Naive thymus-derived CD4-positive, alpha-beta T cell (primary cell): ENCODE results near the gene COL4A5. TPM values are rescaled to one million over a fixed set of nuclear protein-coding genes. Genes with fewer than 3 reads are reported as not detected.

Source experiments
- ATAC-seq: fragments of 150-1000 bp; cut with Tn5 transposase; 2 replicates; pipeline ENCODE4 v1.10.0; 2021; ENCODE audit warnings: mild to moderate bottlenecking, moderate library complexity
- CTCF ChIA-PET: fragments of 350-600 bp; sonication (Branson Sonifier 250); formaldehyde crosslinking; loops from one replicate; lab custom pipeline; 2021; ENCODE audit warnings: antibody characterized with exemption; lab: Charles Lee
- POLR2A ChIA-PET: fragments of 350-600 bp; sonication (Branson Sonifier 250); formaldehyde crosslinking; loops from one replicate; lab custom pipeline; 2021; ENCODE audit warnings: antibody characterized with exemption, inconsistent platforms; lab: Charles Lee
- DNase-seq, 9 donors: peaks; one replicate each; pipeline versions ENCODE4 v3.0.0 to v3.0.0-alpha.2; 2020 to 2022; ENCODE audit warnings: mixed read lengths in 1 of 9
- H3K27ac ChIP-seq: one replicate; pipeline ENCODE4 v1.7.0; 2013; ENCODE audit warnings: mild to moderate bottlenecking, low read depth, low read length, moderate library complexity
- H3K27me3 ChIP-seq, 2 donors: one replicate each; pipeline ENCODE4 v1.7.0; 2013; ENCODE audit warnings: low read length in 2 of 2, mild to moderate bottlenecking in 2 of 2, moderate library complexity in 2 of 2; ENCODE audit not compliant: control insufficient read depth in 2 of 2, insufficient read depth in 2 of 2
- H3K36me3 ChIP-seq, 3 experiments: 1 replicate in 2 of 3; 2 replicates in 1 of 3; pipeline ENCODE4 v1.7.0; 2013; ENCODE audit warnings: low read length in 3 of 3, mild to moderate bottlenecking in 3 of 3, moderate library complexity in 1 of 3; ENCODE audit not compliant: insufficient read depth in 3 of 3, control insufficient read depth in 2 of 3
- H3K4me1 ChIP-seq, 2 donors: one replicate each; pipeline ENCODE4 v1.7.0; 2013; ENCODE audit warnings: low read length in 2 of 2, mild to moderate bottlenecking in 2 of 2, moderate library complexity in 1 of 2; ENCODE audit not compliant: control insufficient read depth in 2 of 2, insufficient read depth in 2 of 2
- H3K4me3 ChIP-seq: 2 replicates; pipeline ENCODE4 v1.7.0; 2013; ENCODE audit warnings: mild to moderate bottlenecking, low read length
- H3K9me3 ChIP-seq, 3 experiments: 1 replicate in 2 of 3; 2 replicates in 1 of 3; pipeline ENCODE4 v1.7.0; 2013; ENCODE audit warnings: low read length in 3 of 3; ENCODE audit not compliant: control insufficient read depth in 2 of 3
- H3K27ac Mint-ChIP-seq, 9 donors: one replicate each; pipeline ENCODE4 v1.8.0; 2020 to 2022; ENCODE audit warnings: mixed read lengths in 9 of 9, mild to moderate bottlenecking in 8 of 9, moderate library complexity in 5 of 9, inconsistent platforms in 2 of 9
- H3K27me3 Mint-ChIP-seq, 5 donors: one replicate each; pipeline ENCODE4 v1.8.0; 2021 to 2022; ENCODE audit warnings: mixed read lengths in 5 of 5, mild to moderate bottlenecking in 1 of 5
- H3K36me3 Mint-ChIP-seq, 5 donors: one replicate each; pipeline ENCODE4 v1.8.0; 2020 to 2022; ENCODE audit warnings: mixed read lengths in 5 of 5, mild to moderate bottlenecking in 3 of 5, inconsistent platforms in 1 of 5
- H3K4me1 Mint-ChIP-seq, 7 donors: one replicate each; pipeline ENCODE4 v1.8.0; 2020 to 2022; ENCODE audit warnings: mixed read lengths in 7 of 7, mild to moderate bottlenecking in 3 of 7, inconsistent platforms in 1 of 7
- H3K4me3 Mint-ChIP-seq, 10 donors: one replicate each; pipeline ENCODE4 v1.8.0; 2020 to 2022; ENCODE audit warnings: mild to moderate bottlenecking in 10 of 10, mixed read lengths in 10 of 10, moderate library complexity in 6 of 10, inconsistent platforms in 2 of 10
- H3K9me3 Mint-ChIP-seq, 11 donors: one replicate each; pipeline ENCODE4 v1.8.0; 2020 to 2022; ENCODE audit warnings: mixed read lengths in 11 of 11, mild to moderate bottlenecking in 4 of 11, inconsistent platforms in 1 of 11, moderate library complexity in 1 of 11
- intact Hi-C, 2 donors: fragments of 100-400 bp; cut with micrococcal nuclease; formaldehyde crosslinking; loops; one replicate each; pipeline ENCODE4 v1.15.1; 2023
- polyA plus RNA-seq, 2 donors: library from polyadenylated mRNA; unstranded; fragments of 300-500 nt; fragmentation: Illumina TruSeq; gene quantifications; one replicate each; pipeline ENCODE4 v1.2.3, GENCODE V29; 2021
- total RNA-seq, 6 experiments: library from RNA in 5 of 6; stranded (reverse) in 5 of 6; gene quantifications; 1 replicate in 5 of 6; 2 replicates in 1 of 6; pipeline ENCODE4 v1.2.3 and lab custom pipeline; 2021 to 2026

COL4A5 gene
- total and polyA plus RNA-seq, 7 experiments from 2014 or later = not detected

DNA sequence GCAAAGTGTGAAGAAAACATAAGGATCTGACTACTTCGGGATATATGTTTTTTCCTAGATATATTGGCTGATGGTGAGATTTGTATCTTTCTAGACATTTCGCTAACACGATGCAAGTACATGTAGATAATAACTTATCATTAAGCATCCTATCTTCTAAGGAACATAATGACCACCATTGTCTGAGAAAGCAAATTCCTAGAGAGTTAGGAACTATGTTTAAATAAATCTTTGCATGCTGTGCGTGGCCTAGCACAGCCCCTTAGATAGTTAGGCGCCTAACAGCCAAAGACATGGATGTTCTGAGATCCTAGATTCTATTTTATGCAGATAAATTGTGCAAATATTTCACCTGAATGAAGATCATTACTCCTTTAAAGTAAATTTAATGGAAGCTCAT lies 4.4 kb upstream of the COL4A5 start:
- H3K4me1 Mint-ChIP-seq = peaks cover 0 to 13% (median 4%) of the 10 kb centered on the region in 7 donors
- no peak for DNase-seq
- ChIA-PET POLR2A (no interaction called here), CTCF (no interaction called here)
- Histone ChIP-seq H3K4me1 (no peaks in the 10 kb centered on the region), H3K4me3 (no peak overlapping the region), H3K9me3 (no peaks in the 10 kb centered on the region), H3K27me3 (no peaks in the 10 kb centered on the region), H3K36me3 (no peaks in the 10 kb centered on the region), H3K27ac (no peak overlapping the region)
- intact Hi-C loops = no loop called here
- H3K27me3 Mint-ChIP-seq = peaks cover 13 to 28% (median 21%) of the 10 kb centered on the region in 5 donors
- H3K27ac Mint-ChIP-seq = no peak overlapping the region
- H3K4me3 Mint-ChIP-seq = no peak overlapping the region
- no peaks in the 10 kb centered on the region for H3K36me3 Mint-ChIP-seq
- peaks cover 0 to 2% (median 0%) of the 10 kb centered on the region in 11 donors for H3K9me3 Mint-ChIP-seq
- ATAC-seq = no peak

DNA sequence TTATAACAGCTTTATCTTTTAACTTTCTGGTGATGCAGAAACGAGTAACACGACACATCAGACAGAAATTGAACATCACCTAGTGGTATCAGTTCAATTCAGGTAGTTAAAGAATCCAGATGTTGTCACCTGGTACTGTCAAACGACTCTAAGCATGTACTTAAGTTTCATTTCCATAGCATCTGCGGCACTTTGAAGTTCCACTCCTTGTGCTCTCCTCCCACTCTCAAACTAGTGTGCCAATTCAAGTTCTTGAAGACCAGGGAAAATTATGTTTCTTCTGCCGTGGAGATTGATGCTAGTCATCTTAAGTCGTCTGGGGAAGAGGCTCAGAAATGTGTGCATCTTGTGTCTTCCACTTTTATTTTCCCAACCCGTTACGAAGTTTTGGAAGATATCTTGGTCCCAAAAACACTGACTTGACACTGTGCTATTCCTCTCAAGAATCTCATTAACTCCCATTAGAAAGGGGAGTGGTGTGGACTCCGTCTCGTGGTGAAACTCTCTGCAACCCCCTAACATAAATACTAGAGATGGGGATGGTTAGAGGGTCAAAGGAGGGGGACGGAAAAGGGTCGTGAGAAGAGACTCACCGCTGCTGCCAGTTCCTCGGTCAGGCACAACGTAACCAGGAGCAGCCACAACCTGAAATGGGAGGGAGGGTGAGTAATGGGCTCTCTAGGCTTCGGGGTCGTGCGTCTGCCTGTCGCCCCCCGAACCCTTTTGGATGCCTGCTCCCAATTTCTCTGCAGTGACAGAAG lies 2.1 kb upstream of the COL4A5 start:
- Histone ChIP-seq H3K4me3 (no peak overlapping the region), H3K9me3 (no peaks in the 10 kb centered on the region), H3K27ac (no peak overlapping the region), H3K4me1 (no peaks in the 10 kb centered on the region), H3K36me3 (no peaks in the 10 kb centered on the region), H3K27me3 (no peaks in the 10 kb centered on the region)
- Mint-ChIP-seq H3K27ac (no peak overlapping the region), H3K9me3 (peaks cover 0 to 5% (median 0%) of the 10 kb centered on the region in 11 donors), H3K36me3 (no peaks in the 10 kb centered on the region), H3K4me3 (no peak overlapping the region), H3K27me3 (peaks cover 26 to 37% (median 27%) of the 10 kb centered on the region in 5 donors), H3K4me1 (peaks cover 0 to 18% (median 6%) of the 10 kb centered on the region in 7 donors)
- no peak for ATAC-seq
- ChIA-PET CTCF (no interaction called here), POLR2A (no interaction called here)
- DNase-seq = no peak
- intact Hi-C loops = no loop called here

DNA sequence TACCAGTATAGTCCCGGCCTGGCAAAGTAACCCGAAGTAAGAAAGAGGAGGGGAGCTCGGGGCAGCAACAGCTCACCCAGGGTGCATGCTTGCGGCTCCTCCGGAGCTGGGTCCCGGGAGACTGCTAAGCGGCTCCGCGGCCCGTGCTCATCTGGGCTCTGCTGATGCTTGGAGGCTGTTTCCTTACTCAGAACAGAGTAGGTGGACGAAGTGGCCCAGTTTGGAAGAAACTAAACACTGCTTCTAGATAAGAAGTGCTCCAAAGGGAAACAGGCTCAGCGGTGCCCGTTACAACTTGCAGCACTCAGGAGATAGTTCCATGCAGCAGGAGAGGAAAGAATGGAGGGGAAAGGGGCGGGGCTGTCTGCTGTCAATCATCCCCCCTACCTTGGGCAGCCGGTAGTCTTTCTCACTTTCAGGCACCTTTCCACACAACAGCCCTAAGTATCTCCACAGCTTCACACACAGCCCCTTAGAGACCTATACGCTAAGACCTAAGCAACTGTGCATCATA lies 1.5 kb upstream of the COL4A5 start, which contains the start of gene COL4A6:
COL4A6 (minus strand) TSS at position 313 of the 514 bp plus-strand sequence; CDS start at position 87, 226 bp downstream.
- ChIA-PET POLR2A (no interaction called here), CTCF (no interaction called here)
- Histone ChIP-seq H3K4me3 (no peak within 1 kb of the TSS), H3K36me3 (no peaks in the 10 kb centered on the region), H3K9me3 (no peaks in the 10 kb centered on the region), H3K27me3 (no peaks in the 10 kb centered on the region), H3K4me1 (no peaks in the 10 kb centered on the region), H3K27ac (no peak within 1 kb of the TSS)
- H3K27me3 Mint-ChIP-seq = peaks cover 26 to 42% (median 32%) of the 10 kb centered on the region in 5 donors
- ATAC-seq = no peak
- H3K4me1 Mint-ChIP-seq = peaks cover 0 to 18% (median 6%) of the 10 kb centered on the region in 7 donors
- H3K4me3 Mint-ChIP-seq = peak within 1 kb of the TSS in 5 of 10 donors; percentile 24 to 67 (median 54)
- intact Hi-C loops = no loop called here
- H3K27ac Mint-ChIP-seq = no peak within 1 kb of the TSS
- H3K36me3 Mint-ChIP-seq = no peaks in the 10 kb centered on the region
- peaks cover 0 to 5% (median 0%) of the 10 kb centered on the region in 11 donors for H3K9me3 Mint-ChIP-seq
- no peak for DNase-seq

DNA sequence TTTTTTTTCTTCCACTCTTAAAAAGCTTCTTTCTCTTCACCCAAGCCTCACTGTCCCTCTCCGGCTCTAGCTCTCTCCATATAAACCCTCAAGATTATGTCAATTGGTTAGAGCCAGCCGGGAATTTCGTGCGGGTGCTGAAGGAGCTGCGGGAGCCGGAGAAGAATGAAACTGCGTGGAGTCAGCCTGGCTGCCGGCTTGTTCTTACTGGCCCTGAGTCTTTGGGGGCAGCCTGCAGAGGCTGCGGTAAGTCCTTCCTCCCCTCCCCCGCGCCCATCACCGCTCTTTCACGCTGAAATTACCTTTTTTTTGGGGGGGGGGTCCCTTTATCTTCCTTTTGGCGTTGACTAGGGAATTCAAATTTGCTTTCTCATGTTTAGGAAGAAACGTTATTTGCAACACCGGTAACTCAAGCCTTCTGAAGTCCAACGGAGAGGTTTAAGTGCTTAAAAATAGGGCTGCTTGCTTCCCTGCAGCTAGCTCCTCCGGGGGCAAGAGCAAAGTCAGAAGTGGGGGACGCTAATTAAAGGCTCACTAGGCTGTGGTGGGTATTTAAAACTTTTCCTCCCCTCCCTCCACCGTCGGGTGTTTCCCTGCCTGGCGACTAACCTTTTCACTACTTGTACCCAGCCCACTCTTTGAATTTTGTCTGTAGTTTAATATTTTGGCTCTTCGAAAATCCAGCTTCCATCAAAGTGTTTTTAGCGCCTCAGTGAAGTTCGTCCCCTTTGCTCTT lies 491 bp downstream of the COL4A5 start:
- no peaks in the 10 kb centered on the region for H3K4me1 ChIP-seq
- ATAC-seq (no peak), DNase-seq (no peak)
- ChIA-PET POLR2A (no interaction called here), CTCF (no interaction called here)
- peaks cover 0 to 5% (median 0%) of the 10 kb centered on the region in 11 donors for H3K9me3 Mint-ChIP-seq
- no peak overlapping the region for H3K27ac Mint-ChIP-seq
- H3K4me3 Mint-ChIP-seq = peak overlapping the region in 9 of 10 donors; percentile 41 to 67 (median 61)
- no peaks in the 10 kb centered on the region for H3K36me3 Mint-ChIP-seq
- no peak overlapping the region for H3K4me3 ChIP-seq
- H3K4me1 Mint-ChIP-seq = peaks cover 0 to 18% (median 6%) of the 10 kb centered on the region in 7 donors
- H3K36me3 ChIP-seq = no peaks in the 10 kb centered on the region
- intact Hi-C loops = no loop called here
- no peak overlapping the region for H3K27ac ChIP-seq
- H3K27me3 Mint-ChIP-seq = peaks cover 26 to 42% (median 32%) of the 10 kb centered on the region in 5 donors
- no peaks in the 10 kb centered on the region for H3K9me3 ChIP-seq
- H3K27me3 ChIP-seq = no peaks in the 10 kb centered on the region

DNA sequence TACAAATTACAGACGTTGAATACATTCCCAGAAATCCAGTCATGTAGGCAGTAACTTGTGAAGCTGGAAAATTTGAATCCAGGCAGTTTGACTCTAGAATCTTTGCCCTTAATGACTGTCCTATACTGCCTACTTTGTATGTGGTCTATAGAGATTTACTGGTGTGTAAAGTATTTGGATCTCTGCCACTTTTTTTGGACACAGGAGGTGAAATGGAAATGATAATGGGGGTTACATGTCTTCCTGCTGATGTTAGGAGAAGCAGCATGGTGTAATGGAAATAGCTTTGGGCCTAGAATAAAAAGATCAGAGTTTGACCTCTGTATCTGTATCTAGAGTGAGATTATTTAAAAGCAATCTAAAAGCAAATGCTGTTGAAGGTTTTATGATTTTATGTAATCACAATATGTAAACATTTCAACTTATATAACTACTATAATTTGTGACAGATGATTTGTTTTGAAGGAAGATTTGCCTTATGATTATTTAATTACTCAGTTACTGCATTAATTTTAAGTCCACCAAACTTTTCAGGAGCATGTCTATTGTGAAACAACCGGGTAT lies 3.3 kb downstream of the COL4A5 start:
- no peak overlapping the region for H3K27ac Mint-ChIP-seq
- no peaks in the 10 kb centered on the region for H3K4me1 ChIP-seq
- no peaks in the 10 kb centered on the region for H3K9me3 ChIP-seq
- DNase-seq = no peak
- no peak overlapping the region for H3K27ac ChIP-seq
- POLR2A ChIA-PET = no interaction called here
- H3K36me3 ChIP-seq = no peaks in the 10 kb centered on the region
- H3K4me3 Mint-ChIP-seq = no peak overlapping the region
- ATAC-seq = no peak
- no peaks in the 10 kb centered on the region for H3K36me3 Mint-ChIP-seq
- CTCF ChIA-PET = no interaction called here
- no peak overlapping the region for H3K4me3 ChIP-seq
- H3K27me3 Mint-ChIP-seq = peaks cover 26 to 36% (median 29%) of the 10 kb centered on the region in 5 donors
- H3K27me3 ChIP-seq = no peaks in the 10 kb centered on the region
- intact Hi-C loops = no loop called here
- peaks cover 0 to 18% (median 6%) of the 10 kb centered on the region in 7 donors for H3K4me1 Mint-ChIP-seq
- peaks cover 0 to 3% (median 0%) of the 10 kb centered on the region in 11 donors for H3K9me3 Mint-ChIP-seq

DNA sequence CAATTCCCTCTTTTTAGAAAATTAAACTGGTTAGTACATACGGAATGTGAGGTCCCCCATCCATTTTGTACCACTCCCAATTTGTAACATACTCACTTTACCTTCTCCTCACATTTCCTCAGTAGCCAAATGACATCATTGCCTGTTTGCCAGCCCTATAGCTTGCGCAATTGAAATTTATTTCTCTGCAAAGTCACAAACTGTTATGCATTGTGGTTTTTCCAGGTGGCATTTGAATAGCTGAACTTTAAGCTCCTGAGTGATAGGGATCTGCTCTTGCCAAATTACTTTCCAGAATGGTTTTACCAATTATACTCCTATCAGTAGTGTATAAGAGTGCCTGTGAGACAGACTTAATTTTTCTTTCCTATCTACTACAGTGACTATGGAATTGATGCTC lies 7.7 kb downstream of the COL4A5 start:
- no peaks in the 10 kb centered on the region for H3K9me3 Mint-ChIP-seq
- intact Hi-C loops = no loop called here
- no peaks in the 10 kb centered on the region for H3K36me3 Mint-ChIP-seq
- Histone ChIP-seq H3K36me3 (no peaks in the 10 kb centered on the region), H3K4me3 (no peak overlapping the region), H3K27ac (no peak overlapping the region), H3K9me3 (no peaks in the 10 kb centered on the region), H3K4me1 (no peaks in the 10 kb centered on the region), H3K27me3 (no peaks in the 10 kb centered on the region)
- no peaks in the 10 kb centered on the region for H3K4me1 Mint-ChIP-seq
- no peak overlapping the region for H3K4me3 Mint-ChIP-seq
- POLR2A ChIA-PET = no interaction called here
- H3K27me3 Mint-ChIP-seq = peaks cover 0 to 13% (median 3%) of the 10 kb centered on the region in 5 donors
- H3K27ac Mint-ChIP-seq = no peak overlapping the region
- ATAC-seq (no peak), DNase-seq (no peak)
- CTCF ChIA-PET = no interaction called here
